ENCODE results near the gene CDK17.

- TF ChIP-seq POLR2A (IDR thresholded peaks at IDR 0.05; ENCODE audit: low read depth, low read length), result no peak
- TF ChIP-seq POLR2AphosphoS5 (IDR thresholded peaks at IDR 0.05; ENCODE audit: low read depth, low read length), result no peak
- no peak for TF ChIP-seq TAF1 (IDR thresholded peaks at IDR 0.05; ENCODE audit: borderline replicate concordance, low read depth, low read length)
Measured at GRCh38 chr12:96334502-96334901, 65.7 kb downstream of the CDK17 start.

Data from GM12892 (cell line).